ENCODE results near the gene RDH5. TPM values are rescaled to one million over a fixed set of nuclear protein-coding genes. Genes with fewer than 3 reads are reported as not detected.
A peak's percentile ranks its signal among the peaks of the same experiment; 100 is the strongest.

Gene RDH5
- total RNA-seq, 1 donor = 32.2 TPM

DNA sequence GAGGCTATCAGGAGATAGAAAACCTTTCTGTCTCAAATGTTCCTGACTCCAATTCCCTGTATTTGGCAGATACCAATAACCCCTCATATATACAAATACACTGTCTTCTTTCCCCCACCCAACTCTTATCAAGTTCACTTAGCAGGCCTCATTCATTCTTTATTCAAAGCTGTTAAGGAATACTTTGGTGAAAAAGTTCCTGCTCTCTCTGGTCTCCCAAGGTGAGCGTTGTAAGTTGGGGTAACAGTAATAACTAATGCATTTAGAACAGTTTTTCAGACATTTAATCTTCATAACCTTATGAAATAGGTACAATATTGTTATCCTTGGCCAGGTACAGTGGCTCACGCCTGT lies 18.8 kb downstream of the RDH5 start:
- Histone ChIP-seq H2AFZ (ENCODE audit: low read length) (no peak overlapping the region), H3K27me3 (ENCODE audit: insufficient read depth, low read length) (no peaks in the 10 kb centered on the region), H4K20me1 (ENCODE audit: insufficient read depth, low read length) (no peaks in the 10 kb centered on the region), H3K9me3 (ENCODE audit: low read depth, low read length) (no peaks in the 10 kb centered on the region), H3K4me2 (ENCODE audit: insufficient read depth, low read length) (peak overlapping the region; percentile 96), H3K4me1 (ENCODE audit: insufficient read depth, low read length) (peaks cover 18% of the 10 kb centered on the region), H3K27ac (ENCODE audit: low read depth, low read length) (no peak overlapping the region), H3K4me3 (ENCODE audit: insufficient read depth, low read length) (peak overlapping the region; percentile 81), H3K36me3 (ENCODE audit: insufficient read depth, low read length) (no peaks in the 10 kb centered on the region), H3K79me2 (ENCODE audit: insufficient read depth, low read length) (no peaks in the 10 kb centered on the region)
- TF ChIP-seq, protein P1, sequence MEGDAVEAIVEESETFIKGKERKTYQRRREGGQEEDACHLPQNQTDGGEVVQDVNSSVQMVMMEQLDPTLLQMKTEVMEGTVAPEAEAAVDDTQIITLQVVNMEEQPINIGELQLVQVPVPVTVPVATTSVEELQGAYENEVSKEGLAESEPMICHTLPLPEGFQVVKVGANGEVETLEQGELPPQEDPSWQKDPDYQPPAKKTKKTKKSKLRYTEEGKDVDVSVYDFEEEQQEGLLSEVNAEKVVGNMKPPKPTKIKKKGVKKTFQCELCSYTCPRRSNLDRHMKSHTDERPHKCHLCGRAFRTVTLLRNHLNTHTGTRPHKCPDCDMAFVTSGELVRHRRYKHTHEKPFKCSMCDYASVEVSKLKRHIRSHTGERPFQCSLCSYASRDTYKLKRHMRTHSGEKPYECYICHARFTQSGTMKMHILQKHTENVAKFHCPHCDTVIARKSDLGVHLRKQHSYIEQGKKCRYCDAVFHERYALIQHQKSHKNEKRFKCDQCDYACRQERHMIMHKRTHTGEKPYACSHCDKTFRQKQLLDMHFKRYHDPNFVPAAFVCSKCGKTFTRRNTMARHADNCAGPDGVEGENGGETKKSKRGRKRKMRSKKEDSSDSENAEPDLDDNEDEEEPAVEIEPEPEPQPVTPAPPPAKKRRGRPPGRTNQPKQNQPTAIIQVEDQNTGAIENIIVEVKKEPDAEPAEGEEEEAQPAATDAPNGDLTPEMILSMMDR (IDR thresholded peaks at IDR 0.05; ENCODE audit: extremely low read depth, low read depth, low read length) = no peak
- DNase-seq (ENCODE audit: insufficient read length, low spot score, missing footprints) = no peak

DNA sequence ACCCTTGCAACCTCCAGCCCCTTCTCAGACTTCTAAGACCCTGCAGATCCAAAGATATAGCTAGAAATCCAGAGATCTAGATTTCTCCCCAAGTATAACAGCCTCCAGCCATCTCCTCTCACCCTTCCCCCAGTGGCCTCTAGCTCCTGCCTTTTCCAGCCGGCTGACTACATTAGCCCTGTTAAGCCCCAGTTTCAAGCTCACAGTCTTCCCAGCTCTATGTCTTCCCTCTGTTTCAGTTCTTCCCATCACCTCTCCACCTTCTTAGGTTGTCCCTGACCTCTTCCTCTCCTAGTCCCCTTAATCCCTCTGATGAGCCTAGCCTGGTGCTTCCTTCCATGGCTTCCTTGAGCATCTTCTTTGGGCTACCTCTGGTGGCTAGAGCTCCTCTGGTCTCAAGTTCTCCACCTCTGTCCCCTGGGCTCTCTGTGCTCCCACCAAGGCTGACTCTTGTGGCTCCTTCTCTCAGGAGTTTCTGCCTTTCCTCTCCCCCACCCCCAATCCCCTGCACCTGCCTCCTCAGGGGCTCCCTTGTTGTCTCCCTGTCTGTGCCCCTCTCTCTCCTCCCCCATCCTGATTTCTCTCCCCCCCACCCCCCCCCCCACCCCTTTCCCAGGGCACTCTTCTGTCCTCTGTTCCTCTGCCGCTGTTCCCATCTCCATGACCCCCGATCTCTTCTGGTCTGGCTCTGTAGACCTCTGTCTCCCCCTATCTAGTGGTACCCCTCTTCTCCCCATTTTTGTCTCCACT lies 21.9 kb downstream of the RDH5 start:
- no peaks in the 10 kb centered on the region for H3K9me3 ChIP-seq (ENCODE audit: low read depth, low read length)
- peak overlapping the region; percentile 90 for H3K4me2 ChIP-seq (ENCODE audit: insufficient read depth, low read length)
- H3K79me2 ChIP-seq (ENCODE audit: insufficient read depth, low read length) = no peaks in the 10 kb centered on the region
- H3K27ac ChIP-seq (ENCODE audit: low read depth, low read length) = no peak overlapping the region
- H3K4me3 ChIP-seq (ENCODE audit: insufficient read depth, low read length) = peak overlapping the region; percentile 66
- peaks cover 6% of the 10 kb centered on the region for H4K20me1 ChIP-seq (ENCODE audit: insufficient read depth, low read length)
- DNase-seq (ENCODE audit: insufficient read length, low spot score, missing footprints) = no peak
- TF ChIP-seq, protein P1 (IDR thresholded peaks at IDR 0.05; ENCODE audit: extremely low read depth, low read depth, low read length) = no peak
- H3K4me1 ChIP-seq (ENCODE audit: insufficient read depth, low read length) = peaks cover 31% of the 10 kb centered on the region
- H3K36me3 ChIP-seq (ENCODE audit: insufficient read depth, low read length) = no peaks in the 10 kb centered on the region
- peak overlapping the region; percentile 88 for H2AFZ ChIP-seq (ENCODE audit: low read length)
- no peaks in the 10 kb centered on the region for H3K27me3 ChIP-seq (ENCODE audit: insufficient read depth, low read length)

DNA sequence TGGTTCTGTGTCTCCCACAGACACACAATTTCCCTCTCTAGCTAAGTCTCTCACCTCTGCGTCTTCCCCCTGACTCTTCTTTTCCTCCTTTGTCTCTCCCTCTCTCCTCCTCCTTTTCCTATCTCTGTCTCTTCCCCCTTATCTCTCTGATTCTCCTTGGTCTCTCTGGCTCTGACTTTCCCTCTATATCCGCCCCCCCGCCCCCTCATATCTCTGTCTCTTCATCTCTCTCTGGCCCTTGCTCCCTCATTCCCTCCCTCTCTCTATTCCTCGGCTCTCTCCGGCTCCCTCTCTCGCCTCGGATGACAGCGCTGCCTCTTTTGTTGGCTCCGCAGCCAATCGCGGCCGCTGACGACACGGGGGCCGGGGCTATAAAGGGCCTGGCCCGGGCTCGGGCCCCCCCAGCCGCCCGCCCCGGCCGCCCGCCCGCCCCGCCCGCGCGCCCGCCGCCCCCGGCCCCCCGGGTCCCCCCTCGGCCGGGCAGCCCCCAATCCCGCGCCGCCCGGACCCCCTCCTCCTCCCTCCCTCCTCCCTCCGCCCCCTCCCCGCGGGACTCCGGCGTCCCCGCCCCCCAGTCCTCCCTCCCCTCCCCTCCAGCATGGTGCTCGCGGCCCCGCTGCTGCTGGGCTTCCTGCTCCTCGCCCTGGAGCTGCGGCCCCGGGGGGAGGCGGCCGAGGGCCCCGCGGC lies 22.7 kb downstream of the RDH5 start, which contains the start of gene GDF11:
Gene GDF11 (plus strand): TSS at position 404 of the 687 bp plus-strand sequence. CDS start 195 bp downstream, at position 599.
- no peaks in the 10 kb centered on the region for H3K9me3 ChIP-seq (ENCODE audit: low read depth, low read length)
- H3K36me3 ChIP-seq (ENCODE audit: insufficient read depth, low read length) = no peaks in the 10 kb centered on the region
- H3K4me2 ChIP-seq (ENCODE audit: insufficient read depth, low read length) = peak within 1 kb of the TSS; percentile 93
- peaks cover 25% of the 10 kb centered on the region for H3K4me1 ChIP-seq (ENCODE audit: insufficient read depth, low read length)
- no peaks in the 10 kb centered on the region for H3K79me2 ChIP-seq (ENCODE audit: insufficient read depth, low read length)
- H3K27ac ChIP-seq (ENCODE audit: low read depth, low read length) = no peak within 1 kb of the TSS
- H2AFZ ChIP-seq (ENCODE audit: low read length) = peak within 1 kb of the TSS; percentile 88
- peak within 1 kb of the TSS; percentile 82 for H3K4me3 ChIP-seq (ENCODE audit: insufficient read depth, low read length)
- H4K20me1 ChIP-seq (ENCODE audit: insufficient read depth, low read length) = peaks cover 6% of the 10 kb centered on the region
- TF ChIP-seq, protein P1 (IDR thresholded peaks at IDR 0.05; ENCODE audit: extremely low read depth, low read depth, low read length) = no peak
- no peaks in the 10 kb centered on the region for H3K27me3 ChIP-seq (ENCODE audit: insufficient read depth, low read length)
- peak; percentile 99 for DNase-seq (ENCODE audit: insufficient read length, low spot score, missing footprints)
